ENCODE results near the gene INPP1.
"Not testable (repeated sequence)": the region's sequence is repeated elsewhere in the genome, so short reads cannot be mapped to it uniquely, and the experiment has no call there.

Gene INPP1

DNA sequence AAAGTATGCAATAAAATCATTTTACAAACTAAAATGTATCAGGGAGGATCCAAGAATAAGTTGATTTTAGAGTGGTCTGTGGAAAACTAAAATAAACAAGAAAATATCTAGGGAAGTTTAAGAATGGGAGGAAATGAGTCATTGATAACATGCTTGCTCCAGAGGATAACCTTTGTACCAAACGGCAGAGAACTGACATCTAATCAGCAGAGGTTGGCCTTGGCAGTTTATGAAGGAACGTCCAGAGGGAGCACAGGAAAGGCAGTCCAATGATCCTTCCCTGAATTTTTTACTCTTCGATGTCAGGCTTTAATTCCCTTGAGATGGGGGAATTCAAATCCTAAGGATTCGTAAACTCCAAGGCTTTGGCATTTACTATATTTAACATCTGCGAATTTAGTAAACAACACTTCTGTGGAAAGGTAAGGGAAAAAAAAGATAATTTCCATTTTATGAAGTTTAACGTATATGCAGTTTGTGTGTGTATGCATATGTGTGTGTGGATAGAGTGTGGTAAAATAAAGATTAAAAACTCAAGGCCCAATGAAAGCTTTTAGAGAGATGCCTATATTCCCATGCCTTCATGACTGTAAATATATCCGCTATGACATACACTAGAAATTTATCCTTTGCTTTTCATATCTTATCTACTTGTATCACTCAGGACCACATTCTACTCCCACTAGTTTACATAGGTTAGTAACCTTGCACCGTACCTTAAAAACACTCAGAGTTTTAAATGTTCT is 8.7 kb upstream of the INPP1 start:
- TF ChIP-seq, protein P1, sequence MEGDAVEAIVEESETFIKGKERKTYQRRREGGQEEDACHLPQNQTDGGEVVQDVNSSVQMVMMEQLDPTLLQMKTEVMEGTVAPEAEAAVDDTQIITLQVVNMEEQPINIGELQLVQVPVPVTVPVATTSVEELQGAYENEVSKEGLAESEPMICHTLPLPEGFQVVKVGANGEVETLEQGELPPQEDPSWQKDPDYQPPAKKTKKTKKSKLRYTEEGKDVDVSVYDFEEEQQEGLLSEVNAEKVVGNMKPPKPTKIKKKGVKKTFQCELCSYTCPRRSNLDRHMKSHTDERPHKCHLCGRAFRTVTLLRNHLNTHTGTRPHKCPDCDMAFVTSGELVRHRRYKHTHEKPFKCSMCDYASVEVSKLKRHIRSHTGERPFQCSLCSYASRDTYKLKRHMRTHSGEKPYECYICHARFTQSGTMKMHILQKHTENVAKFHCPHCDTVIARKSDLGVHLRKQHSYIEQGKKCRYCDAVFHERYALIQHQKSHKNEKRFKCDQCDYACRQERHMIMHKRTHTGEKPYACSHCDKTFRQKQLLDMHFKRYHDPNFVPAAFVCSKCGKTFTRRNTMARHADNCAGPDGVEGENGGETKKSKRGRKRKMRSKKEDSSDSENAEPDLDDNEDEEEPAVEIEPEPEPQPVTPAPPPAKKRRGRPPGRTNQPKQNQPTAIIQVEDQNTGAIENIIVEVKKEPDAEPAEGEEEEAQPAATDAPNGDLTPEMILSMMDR (IDR thresholded peaks at IDR 0.05): no peak
- Histone ChIP-seq H3K4me3 (no peak overlapping the region), H3K27ac (peak overlapping the region in 1 of 2 donors; percentile 56)
- no peak for DNase-seq (ENCODE audit: low spot score)

DNA sequence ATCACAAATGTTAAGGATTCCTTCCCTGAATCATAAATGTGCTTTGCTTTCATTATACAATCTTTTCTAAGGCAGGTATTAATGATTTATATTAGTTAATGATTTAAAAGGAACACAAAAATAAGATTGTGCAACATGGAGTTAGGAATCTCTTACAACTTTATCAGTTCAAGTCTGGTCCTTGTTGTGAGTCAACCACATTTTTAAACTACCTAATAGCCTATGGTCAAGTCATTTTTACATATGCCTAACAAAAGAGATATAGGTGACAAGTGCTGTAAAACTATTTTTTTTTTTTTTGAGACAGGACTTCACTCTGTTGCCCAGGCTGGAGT is 8.2 kb upstream of the INPP1 start:
- no peak overlapping the region for H3K4me3 ChIP-seq
- no peak for DNase-seq (ENCODE audit: low spot score)
- H3K27ac ChIP-seq: peak overlapping the region in 1 of 2 donors; percentile 56
- TF ChIP-seq, protein P1 (IDR thresholded peaks at IDR 0.05): no peak

DNA sequence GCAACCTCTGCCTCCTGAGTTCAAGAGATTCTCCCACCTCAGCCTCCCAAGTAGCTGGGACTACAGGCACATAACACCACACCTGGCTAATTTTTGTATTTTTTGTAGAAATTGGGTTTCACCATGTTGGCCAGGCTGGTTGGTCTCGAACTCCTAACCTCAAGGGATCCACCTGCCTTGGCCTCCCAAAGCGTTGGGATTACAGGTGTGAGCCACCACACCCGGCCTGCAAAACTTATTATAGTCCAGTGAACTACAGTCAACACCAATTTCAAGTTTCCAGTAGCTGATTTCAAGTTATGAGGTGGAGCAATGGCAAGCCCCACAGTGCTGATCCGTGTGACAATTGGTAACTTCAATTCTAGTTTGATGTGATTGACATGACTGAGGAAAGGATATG is 7.8 kb upstream of the INPP1 start:
- not testable (repeated sequence) for H3K4me3 ChIP-seq; DNase-seq (ENCODE audit: low spot score)
- H3K27ac ChIP-seq: peak overlapping the region in 1 of 2 donors; percentile 9

DNA sequence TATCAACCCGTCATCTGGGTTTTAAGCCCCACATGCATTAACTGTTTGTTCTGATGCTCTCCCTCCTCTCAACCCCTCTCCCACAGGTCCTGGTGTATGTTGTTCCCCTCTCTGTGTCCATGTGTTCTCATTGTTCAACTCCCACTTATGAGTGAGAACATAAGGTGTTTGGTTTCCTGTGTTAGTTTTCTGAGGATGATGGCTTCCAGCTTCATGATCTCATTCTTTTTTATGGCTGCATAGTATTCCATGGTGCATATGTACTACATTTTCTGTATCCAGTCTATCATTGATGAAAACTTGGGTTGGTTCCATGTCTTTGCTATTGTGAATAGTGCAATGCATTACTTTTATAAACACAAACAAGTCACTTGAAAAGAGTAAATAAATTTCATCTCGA is 7.0 kb upstream of the INPP1 start:
- Histone ChIP-seq H3K4me3 (no peak overlapping the region), H3K27ac (no peak overlapping the region)
- DNase-seq (ENCODE audit: low spot score): no peak
- TF ChIP-seq, protein P1 (IDR thresholded peaks at IDR 0.05): no peak

DNA sequence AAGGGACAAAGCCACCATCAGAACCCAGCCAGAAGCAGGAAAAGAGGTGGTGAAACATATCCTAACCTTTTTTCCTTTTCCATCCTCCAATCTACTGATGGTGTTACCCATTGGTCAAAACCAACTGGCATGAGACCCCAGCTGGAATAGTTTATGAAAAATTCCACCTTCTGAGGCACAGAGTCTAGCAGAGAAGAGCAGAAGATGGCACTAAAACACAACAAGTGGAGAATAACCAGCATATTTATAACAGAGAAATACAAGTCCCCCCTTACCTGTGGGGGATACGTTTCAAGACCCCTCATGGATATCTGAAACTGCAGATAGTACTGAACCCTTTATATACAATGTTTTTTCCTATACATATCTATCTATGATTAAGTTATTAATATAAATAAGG is 4.9 kb upstream of the INPP1 start:
- no peak for DNase-seq (ENCODE audit: low spot score)
- TF ChIP-seq, protein P1 (IDR thresholded peaks at IDR 0.05): no peak
- H3K27ac ChIP-seq: no peak overlapping the region
- no peak overlapping the region for H3K4me3 ChIP-seq

DNA sequence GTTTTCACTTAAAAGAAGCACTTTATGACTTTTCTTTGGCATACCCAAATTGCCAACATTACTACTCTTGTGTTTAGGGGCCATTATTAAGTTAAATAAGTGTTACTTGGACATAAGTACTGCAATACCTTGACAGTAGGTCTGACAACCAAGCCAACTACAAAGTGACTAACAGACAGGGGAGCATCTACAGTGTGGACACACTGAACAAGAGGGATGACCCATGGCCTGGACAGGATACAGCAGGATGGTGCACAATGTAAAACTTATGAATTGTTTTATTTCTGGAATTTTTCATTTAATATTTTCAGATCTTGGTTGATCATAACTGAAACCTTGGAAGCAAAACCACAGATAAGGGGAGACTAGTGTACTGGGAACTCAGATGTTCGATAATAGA is 4.0 kb upstream of the INPP1 start:
- H3K4me3 ChIP-seq: no peak overlapping the region
- no peak overlapping the region for H3K27ac ChIP-seq
- TF ChIP-seq, protein P1 (IDR thresholded peaks at IDR 0.05): no peak
- no peak for DNase-seq (ENCODE audit: low spot score)

DNA sequence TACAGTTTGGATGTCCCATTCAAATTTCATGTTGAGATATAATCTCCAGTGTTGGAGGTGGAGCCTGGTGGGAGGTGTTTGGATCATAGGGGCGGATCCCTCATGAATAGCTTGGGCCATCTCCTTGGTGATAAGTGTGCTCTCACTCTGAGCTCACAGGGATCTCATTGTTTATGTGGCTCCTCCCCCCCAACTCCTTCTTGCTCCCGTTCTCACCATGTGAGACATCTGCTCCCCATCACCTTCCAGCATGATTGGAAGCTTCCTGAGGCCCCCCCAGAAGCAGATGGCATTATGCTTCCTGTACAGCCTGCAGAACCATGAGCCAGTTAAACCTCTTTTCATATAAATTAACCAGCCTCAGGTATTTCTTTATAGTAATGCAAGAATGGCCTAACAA is 3.0 kb upstream of the INPP1 start:
- TF ChIP-seq, protein P1 (IDR thresholded peaks at IDR 0.05): no peak
- DNase-seq (ENCODE audit: low spot score): no peak
- H3K27ac ChIP-seq: no peak overlapping the region

More for the DNA sequence above, 3.0 kb upstream of the INPP1 start:
- no peak overlapping the region for H3K4me3 ChIP-seq

Data from coronary artery (tissue), 2 donors.